Trophoblast cell (in vitro differentiated cells and primary cell): ENCODE results near the gene NRXN3.

Experiments
- DNase-seq, 2 donors: peaks; one replicate each; pipeline ENCODE4 v3.0.0-alpha.2; 2016
- H2AFZ ChIP-seq: 2 replicates; pipeline ENCODE4 v1.6.1; 2013; ENCODE audit warnings: low read length, moderate library complexity, mild to moderate bottlenecking; ENCODE audit not compliant: insufficient read depth, poor library complexity
- H2AK5ac ChIP-seq: 2 replicates; pipeline ENCODE4 v1.6.1; 2013; ENCODE audit warnings: mild to moderate bottlenecking, low read length
- H2BK120ac ChIP-seq: 2 replicates; pipeline ENCODE4 v1.6.1; 2013; ENCODE audit warnings: low read length, mild to moderate bottlenecking, moderate library complexity; ENCODE audit not compliant: insufficient read depth, poor library complexity
- H2BK12ac ChIP-seq: 2 replicates; pipeline ENCODE4 v1.6.1; 2013; ENCODE audit warnings: mild to moderate bottlenecking, low read length, moderate library complexity
- H2BK5ac ChIP-seq: 2 replicates; pipeline ENCODE4 v1.6.1; 2013; ENCODE audit warnings: low read length, low read depth, moderate library complexity, mild to moderate bottlenecking; ENCODE audit not compliant: poor library complexity
- H3K14ac ChIP-seq: 2 replicates; pipeline ENCODE4 v1.6.1; 2013; ENCODE audit warnings: mild to moderate bottlenecking, low read length
- H3K18ac ChIP-seq: 2 replicates; pipeline ENCODE4 v1.6.1; 2013; ENCODE audit warnings: mild to moderate bottlenecking, low read length
- H3K23ac ChIP-seq: 2 replicates; pipeline ENCODE4 v1.6.1; 2013; ENCODE audit warnings: low read length
- H3K27ac ChIP-seq: 2 replicates; pipeline ENCODE4 v1.5.1; 2013; ENCODE audit warnings: low read depth, mild to moderate bottlenecking, inconsistent platforms, low read length, moderate library complexity
- H3K27me3 ChIP-seq: 2 replicates; pipeline ENCODE4 v1.6.1; 2013; ENCODE audit warnings: inconsistent platforms, mild to moderate bottlenecking, low read length, moderate library complexity; ENCODE audit not compliant: insufficient read depth
- H3K36me3 ChIP-seq, 2 experiments: 1 replicate in 1 of 2; 2 replicates in 1 of 2; pipeline ENCODE4 v1.6.1; 2013; ENCODE audit warnings: low read length in 2 of 2, mild to moderate bottlenecking in 2 of 2, moderate library complexity in 1 of 2; ENCODE audit not compliant: insufficient read depth in 2 of 2, control insufficient read depth in 1 of 2
- H3K4ac ChIP-seq: 2 replicates; pipeline ENCODE4 v1.6.1; 2013; ENCODE audit warnings: low read depth, mild to moderate bottlenecking, low read length, moderate library complexity
- H3K4me1 ChIP-seq, 2 experiments: 1 replicate in 1 of 2; 2 replicates in 1 of 2; pipeline ENCODE4 v1.6.1; 2013; ENCODE audit warnings: low read length in 2 of 2, mild to moderate bottlenecking in 2 of 2, moderate library complexity in 1 of 2; ENCODE audit not compliant: insufficient read depth in 2 of 2, control insufficient read depth in 1 of 2
- H3K4me2 ChIP-seq: 2 replicates; pipeline ENCODE4 v1.6.1; 2013; ENCODE audit warnings: inconsistent platforms, mild to moderate bottlenecking, low read length, moderate library complexity
- H3K4me3 ChIP-seq: 2 replicates; pipeline ENCODE4 v1.5.1; 2013; ENCODE audit warnings: mild to moderate bottlenecking, low read depth, low read length, inconsistent platforms
- H3K79me1 ChIP-seq: one replicate; pipeline ENCODE4 v1.6.1; 2013; ENCODE audit warnings: low read length
- H3K79me2 ChIP-seq: 2 replicates; pipeline ENCODE4 v1.6.1; 2013; ENCODE audit warnings: low read length, mild to moderate bottlenecking; ENCODE audit not compliant: control insufficient read depth, insufficient read depth, poor library complexity
- H3K9ac ChIP-seq: 2 replicates; pipeline ENCODE4 v1.6.1; 2013; ENCODE audit warnings: mild to moderate bottlenecking, low read length
- H3K9me3 ChIP-seq: 2 replicates; pipeline ENCODE4 v1.6.1; 2013; ENCODE audit warnings: low read depth, mild to moderate bottlenecking, control low read depth, inconsistent platforms, low read length; ENCODE audit not compliant: insufficient read depth
- H4K12ac ChIP-seq: 2 replicates; pipeline ENCODE4 v1.6.1; 2013; ENCODE audit warnings: low read depth, mild to moderate bottlenecking, low read length, moderate library complexity
- H4K8ac ChIP-seq: 2 replicates; pipeline ENCODE4 v1.6.1; 2013; ENCODE audit warnings: low read depth, mild to moderate bottlenecking, low read length, moderate library complexity
- H4K91ac ChIP-seq: one replicate; pipeline ENCODE4 v1.6.1; 2013; ENCODE audit warnings: low read depth, mild to moderate bottlenecking, low read length, moderate library complexity
- WGBS: extraction: QIAGEN DNeasy Blood & Tissue Kit; methylation state at CpG from one replicate; pipeline ENCODE4 v1.1.7; 2013; ENCODE audit warnings: missing lambda C conversion rate; ENCODE audit not compliant: insufficient read length, insufficient coverage; ENCODE audit errors: extremely low coverage; 5-methylcytosine and 5-hydroxymethylcytosine counted together

NRXN3 gene

DNA sequence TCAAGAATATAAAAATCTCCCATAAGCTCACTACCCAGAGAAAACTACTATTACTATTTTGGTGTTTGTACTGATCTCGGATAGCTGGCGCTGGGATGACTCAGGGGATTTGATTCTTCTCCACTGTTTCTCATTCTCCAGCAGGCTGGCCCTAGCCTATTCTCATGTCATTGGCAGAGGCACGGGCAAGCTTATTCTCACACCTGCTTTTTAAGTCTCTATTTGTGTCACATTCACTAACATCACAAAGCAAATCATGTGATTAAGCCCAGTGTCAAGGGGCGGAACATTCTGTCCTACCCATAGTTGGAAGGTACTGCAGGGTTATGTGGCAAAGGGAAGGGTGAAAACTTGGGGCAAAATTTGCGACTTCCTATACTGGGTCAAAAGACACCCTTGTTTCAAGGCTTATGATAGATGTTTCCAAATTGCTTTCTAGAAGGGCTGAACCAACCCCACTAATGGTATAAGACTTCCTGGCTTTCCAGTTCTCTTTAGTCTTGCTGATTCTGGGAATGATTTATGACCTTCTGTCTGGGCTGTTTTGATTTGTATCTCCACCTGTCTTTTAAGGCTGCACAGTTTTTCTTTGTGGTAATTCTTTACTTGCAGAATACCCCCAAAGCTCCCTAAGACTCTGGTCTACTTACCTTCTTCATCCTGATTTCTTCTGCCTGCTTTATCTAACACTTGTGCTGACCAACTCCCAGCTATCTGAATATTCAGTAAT, 406.4 kb downstream of the NRXN3 start:
- DNase-seq = no peak
- Histone ChIP-seq H3K9me3 (peaks cover 6% of the 10 kb centered on the region), H3K14ac (no peak overlapping the region), H3K4me2 (no peak overlapping the region), H3K4ac (no peak overlapping the region), H3K23ac (no peak overlapping the region), H3K36me3 (no peaks in the 10 kb centered on the region), H2BK5ac (no peak overlapping the region), H3K79me1 (no peaks in the 10 kb centered on the region), H2BK12ac (no peak overlapping the region), H3K27me3 (no peaks in the 10 kb centered on the region), H3K4me1 (peaks cover 2% of the 10 kb centered on the region in 2 experiments), H4K91ac (no peak overlapping the region), H4K8ac (no peak overlapping the region), H2AK5ac (no peak overlapping the region), H3K4me3 (no peak overlapping the region), H4K12ac (no peak overlapping the region), H2BK120ac (no peak overlapping the region), H3K18ac (no peak overlapping the region), H3K9ac (no peak overlapping the region), H3K79me2 (no peaks in the 10 kb centered on the region), H3K27ac (no peak overlapping the region), H2AFZ (no peak overlapping the region)
- WGBS = no CpG with 5 or more reads among the region's 5 CpGs

DNA sequence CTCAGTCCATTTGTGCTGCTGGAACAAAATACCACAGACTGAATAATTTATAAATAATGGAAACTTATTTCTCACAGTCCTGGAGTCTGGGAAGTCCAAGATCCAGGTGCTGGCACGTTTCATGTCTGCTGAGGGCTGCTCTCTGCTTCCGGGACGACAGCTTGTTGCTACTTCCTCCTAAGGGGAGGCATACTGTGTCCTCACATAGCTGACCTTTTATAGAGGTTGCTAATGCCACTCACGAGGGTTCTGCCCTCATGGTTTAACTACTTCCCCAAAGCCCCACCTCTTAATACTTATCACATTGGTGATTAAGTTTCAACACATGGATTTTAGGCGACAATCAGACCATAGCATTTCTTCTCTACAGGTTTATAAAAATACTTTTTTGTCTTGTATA, 411.1 kb downstream of the NRXN3 start:
- Histone ChIP-seq H3K23ac (no peak overlapping the region), H2BK120ac (no peak overlapping the region), H3K9me3 (no peaks in the 10 kb centered on the region), H3K27me3 (no peaks in the 10 kb centered on the region), H4K8ac (no peak overlapping the region), H4K12ac (no peak overlapping the region), H3K4me2 (no peak overlapping the region), H3K4me1 (peaks cover 2% of the 10 kb centered on the region in 2 experiments), H2AFZ (no peak overlapping the region), H2BK5ac (no peak overlapping the region), H3K4me3 (no peak overlapping the region), H3K79me2 (no peaks in the 10 kb centered on the region), H3K27ac (no peak overlapping the region), H4K91ac (no peak overlapping the region), H3K4ac (no peak overlapping the region), H3K36me3 (no peaks in the 10 kb centered on the region), H3K79me1 (no peaks in the 10 kb centered on the region), H3K9ac (no peak overlapping the region), H3K14ac (no peak overlapping the region), H3K18ac (no peak overlapping the region), H2AK5ac (no peak overlapping the region), H2BK12ac (no peak overlapping the region)
- no CpG with 5 or more reads among the region's 5 CpGs for WGBS
- no peak for DNase-seq

DNA sequence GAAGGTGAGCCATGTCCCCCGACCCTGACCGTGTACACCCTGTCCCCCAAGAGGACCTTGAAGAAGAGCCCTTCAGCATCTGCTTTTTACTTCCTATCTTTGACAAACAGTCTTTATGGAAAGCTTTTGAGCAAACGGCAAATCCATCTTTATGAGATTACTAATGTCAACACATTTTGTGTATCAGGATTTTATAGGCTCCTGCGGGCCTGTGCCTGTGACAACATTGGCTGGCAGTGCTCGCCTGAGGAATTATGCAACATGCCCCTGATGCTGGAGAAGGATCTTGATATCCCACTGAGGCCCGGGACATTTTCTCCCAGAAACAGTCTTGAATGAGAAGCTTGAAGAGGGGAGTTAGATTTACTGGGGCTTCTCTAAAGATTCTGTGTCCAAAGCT, 416.5 kb downstream of the NRXN3 start:
- H3K79me1 ChIP-seq = no peaks in the 10 kb centered on the region
- H3K4me2 ChIP-seq = no peak overlapping the region
- H3K18ac ChIP-seq = no peak overlapping the region
- H4K91ac ChIP-seq = no peak overlapping the region
- H3K79me2 ChIP-seq = no peaks in the 10 kb centered on the region
- H2BK5ac ChIP-seq = no peak overlapping the region
- no peaks in the 10 kb centered on the region for H3K4me1 ChIP-seq
- no peak overlapping the region for H4K12ac ChIP-seq
- no peak overlapping the region for H2BK12ac ChIP-seq
- H3K9ac ChIP-seq = no peak overlapping the region
- no peak overlapping the region for H3K27ac ChIP-seq
- H3K14ac ChIP-seq = no peak overlapping the region
- no peak overlapping the region for H3K4me3 ChIP-seq
- no peaks in the 10 kb centered on the region for H3K36me3 ChIP-seq
- H3K27me3 ChIP-seq = no peaks in the 10 kb centered on the region
- H4K8ac ChIP-seq = no peak overlapping the region
- H3K23ac ChIP-seq = no peak overlapping the region
- WGBS = no CpG with 5 or more reads among the region's 6 CpGs
- H2BK120ac ChIP-seq = no peak overlapping the region
- H2AK5ac ChIP-seq = no peak overlapping the region
- no peak overlapping the region for H2AFZ ChIP-seq
- no peak overlapping the region for H3K4ac ChIP-seq
- no peak for DNase-seq
- no peaks in the 10 kb centered on the region for H3K9me3 ChIP-seq

DNA sequence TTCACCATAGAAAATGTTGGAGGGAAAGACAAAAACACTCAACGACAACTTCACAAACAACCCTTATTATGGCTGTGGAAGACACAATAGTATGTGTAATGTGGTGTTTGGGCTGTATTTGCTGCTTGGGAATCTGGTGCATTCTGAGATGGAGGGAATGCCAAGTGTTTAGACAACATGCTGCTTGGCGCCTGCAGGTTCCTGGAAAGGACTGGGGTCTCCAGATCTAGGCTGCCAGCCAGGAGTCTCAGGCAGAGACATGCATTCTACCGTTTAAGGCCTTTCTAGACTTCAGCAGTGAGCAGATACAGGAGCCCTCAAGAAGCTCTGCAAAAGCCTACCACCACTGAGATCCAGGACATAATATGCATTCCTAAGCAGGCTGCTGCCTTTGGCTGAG, 418.7 kb downstream of the NRXN3 start:
- no peak overlapping the region for H3K18ac ChIP-seq
- H3K4ac ChIP-seq = no peak overlapping the region
- WGBS = no CpG with 5 or more reads among the region's 3 CpGs
- H3K27ac ChIP-seq = no peak overlapping the region
- no peaks in the 10 kb centered on the region for H3K4me1 ChIP-seq
- no peaks in the 10 kb centered on the region for H3K27me3 ChIP-seq
- H3K9me3 ChIP-seq = no peaks in the 10 kb centered on the region
- H3K9ac ChIP-seq = no peak overlapping the region
- no peak overlapping the region for H2BK120ac ChIP-seq
- no peak overlapping the region for H4K8ac ChIP-seq
- H3K4me2 ChIP-seq = no peak overlapping the region
- no peak overlapping the region for H2BK5ac ChIP-seq
- H3K4me3 ChIP-seq = no peak overlapping the region
- H3K36me3 ChIP-seq = no peaks in the 10 kb centered on the region
- no peak overlapping the region for H4K91ac ChIP-seq
- H3K79me2 ChIP-seq = no peaks in the 10 kb centered on the region
- no peak overlapping the region for H2AK5ac ChIP-seq
- H3K79me1 ChIP-seq = no peaks in the 10 kb centered on the region
- no peak overlapping the region for H4K12ac ChIP-seq
- no peak overlapping the region for H3K23ac ChIP-seq
- H3K14ac ChIP-seq = no peak overlapping the region
- no peak for DNase-seq
- H2AFZ ChIP-seq = no peak overlapping the region
- no peak overlapping the region for H2BK12ac ChIP-seq
